GM12891 (cell line): Measurements from ENCODE around the gene PHF14.

Source experiments
- POLR2A ChIP-seq: IDR thresholded peaks from 2 replicates; pipeline ENCODE4 v1.6.1; 2011; ENCODE audit warnings: low read depth, low read length, control low read depth
- POLR2AphosphoS5 ChIP-seq: IDR thresholded peaks from 2 replicates; pipeline ENCODE4 v1.6.1; 2011; ENCODE audit warnings: low read depth, low read length, control low read depth
- SPI1 ChIP-seq: IDR thresholded peaks from 2 replicates; pipeline ENCODE4 v1.6.1; 2011; ENCODE audit warnings: low read depth, low read length, control low read depth
- TAF1 ChIP-seq: IDR thresholded peaks from 2 replicates; pipeline ENCODE4 v1.6.1; 2011; ENCODE audit warnings: low read depth, low read length, control low read depth

- TF ChIP-seq POLR2A (no peak), SPI1 (no peak), POLR2AphosphoS5 (no peak), TAF1 (no peak)
Measured at GRCh38 chr7:11170175-11170574, 196.5 kb downstream of the PHF14 start.
